ENCODE data around the gene LAMP5. TPM values are rescaled to one million over a fixed set of nuclear protein-coding genes. Genes with fewer than 3 reads are reported as not detected.
A peak's percentile ranks its signal among the peaks of the same experiment; 100 is the strongest.

The LAMP5 gene
- total RNA-seq, 4 donors from 2014 or later, result 0.45 to 1.1 TPM; not detected in 2

GRCh38 chr20:9516234-9516871 is 2.0 kb downstream of the LAMP5 start:
- intact Hi-C loops (cut with DNase I), result no loop called here

GRCh38 chr20:9517297-9518162 is 3.1 kb downstream of the LAMP5 start:
- Histone ChIP-seq H3K36me3 (no peaks in the 10 kb centered on the region), H3K4me3 (replicated peaks in 1 of 3) (no peak overlapping the region), H3K4me1 (peaks cover 15 to 21% of the 10 kb centered on the region in 2 donors), H3K27ac (no peak overlapping the region), H3K9me3 (no peaks in the 10 kb centered on the region), H3K27me3 (no peaks in the 10 kb centered on the region)
- intact Hi-C loops (cut with DNase I), result no loop called here
- WGBS, 2 donors, result 70 to 79% methylated on average over 8 of the region's 8 CpGs
- no peak for DNase-seq
- no peak for TF ChIP-seq POLR2A (IDR thresholded peaks at IDR 0.05)
- TF ChIP-seq, protein P1, sequence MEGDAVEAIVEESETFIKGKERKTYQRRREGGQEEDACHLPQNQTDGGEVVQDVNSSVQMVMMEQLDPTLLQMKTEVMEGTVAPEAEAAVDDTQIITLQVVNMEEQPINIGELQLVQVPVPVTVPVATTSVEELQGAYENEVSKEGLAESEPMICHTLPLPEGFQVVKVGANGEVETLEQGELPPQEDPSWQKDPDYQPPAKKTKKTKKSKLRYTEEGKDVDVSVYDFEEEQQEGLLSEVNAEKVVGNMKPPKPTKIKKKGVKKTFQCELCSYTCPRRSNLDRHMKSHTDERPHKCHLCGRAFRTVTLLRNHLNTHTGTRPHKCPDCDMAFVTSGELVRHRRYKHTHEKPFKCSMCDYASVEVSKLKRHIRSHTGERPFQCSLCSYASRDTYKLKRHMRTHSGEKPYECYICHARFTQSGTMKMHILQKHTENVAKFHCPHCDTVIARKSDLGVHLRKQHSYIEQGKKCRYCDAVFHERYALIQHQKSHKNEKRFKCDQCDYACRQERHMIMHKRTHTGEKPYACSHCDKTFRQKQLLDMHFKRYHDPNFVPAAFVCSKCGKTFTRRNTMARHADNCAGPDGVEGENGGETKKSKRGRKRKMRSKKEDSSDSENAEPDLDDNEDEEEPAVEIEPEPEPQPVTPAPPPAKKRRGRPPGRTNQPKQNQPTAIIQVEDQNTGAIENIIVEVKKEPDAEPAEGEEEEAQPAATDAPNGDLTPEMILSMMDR (IDR thresholded peaks at IDR 0.05), result no peak

More at GRCh38 chr20:9516234-9516871, 2.0 kb downstream of the LAMP5 start:
- H3K4me3 ChIP-seq (replicated peaks in 1 of 3), result no peak overlapping the region
- 17 to 24% methylated on average over 16 to 28 of the region's 28 CpGs for WGBS, 2 donors
- TF ChIP-seq, protein P1 (IDR thresholded peaks at IDR 0.05), result no peak
- no peak for TF ChIP-seq POLR2A (IDR thresholded peaks at IDR 0.05)
- H3K4me1 ChIP-seq, result peaks cover 15 to 21% of the 10 kb centered on the region in 2 donors
- peak; percentile 34 to 55 for DNase-seq
- no peaks in the 10 kb centered on the region for H3K36me3 ChIP-seq
- no peaks in the 10 kb centered on the region for H3K27me3 ChIP-seq
- H3K27ac ChIP-seq, result no peak overlapping the region
- H3K9me3 ChIP-seq, result no peaks in the 10 kb centered on the region

- intact Hi-C loops (cut with DNase I), result no loop called here
- Histone ChIP-seq H3K27ac (no peak overlapping the region), H3K27me3 (no peaks in the 10 kb centered on the region), H3K9me3 (no peaks in the 10 kb centered on the region), H3K4me1 (peaks cover 15 to 21% of the 10 kb centered on the region in 2 donors), H3K36me3 (no peaks in the 10 kb centered on the region), H3K4me3 (replicated peaks in 1 of 3) (no peak overlapping the region)
- TF ChIP-seq POLR2A (IDR thresholded peaks at IDR 0.05), result no peak
- TF ChIP-seq, protein P1 (IDR thresholded peaks at IDR 0.05), result no peak
- 61 to 68% methylated on average over 8 of the region's 8 CpGs for WGBS, 2 donors
- DNase-seq, result no peak
These were observed 4.3 kb downstream of the LAMP5 start for GRCh38 chr20:9518576-9519175.

- TF ChIP-seq, protein P1 (IDR thresholded peaks at IDR 0.05), result no peak
- TF ChIP-seq POLR2A (IDR thresholded peaks at IDR 0.05), result no peak
- H3K27me3 ChIP-seq, result no peaks in the 10 kb centered on the region
- 79% methylated on average over 4 of the region's 4 CpGs for WGBS, 2 donors
These were observed 5.7 kb downstream of the LAMP5 start for GRCh38 chr20:9520086-9520485.

More at GRCh38 chr20:9520086-9520485, 5.7 kb downstream of the LAMP5 start:
- no peak overlapping the region for H3K4me3 ChIP-seq (replicated peaks in 1 of 3)
- intact Hi-C loops (cut with DNase I), result no loop called here
- DNase-seq, result no peak
- no peaks in the 10 kb centered on the region for H3K9me3 ChIP-seq
- H3K27ac ChIP-seq, result no peak overlapping the region
- no peaks in the 10 kb centered on the region for H3K36me3 ChIP-seq
- peaks cover 6 to 12% of the 10 kb centered on the region in 2 donors for H3K4me1 ChIP-seq

Data from thyroid gland (tissue), 4 donors.